ENCODE data around the gene TMF1.

The TMF1 gene, protein sequence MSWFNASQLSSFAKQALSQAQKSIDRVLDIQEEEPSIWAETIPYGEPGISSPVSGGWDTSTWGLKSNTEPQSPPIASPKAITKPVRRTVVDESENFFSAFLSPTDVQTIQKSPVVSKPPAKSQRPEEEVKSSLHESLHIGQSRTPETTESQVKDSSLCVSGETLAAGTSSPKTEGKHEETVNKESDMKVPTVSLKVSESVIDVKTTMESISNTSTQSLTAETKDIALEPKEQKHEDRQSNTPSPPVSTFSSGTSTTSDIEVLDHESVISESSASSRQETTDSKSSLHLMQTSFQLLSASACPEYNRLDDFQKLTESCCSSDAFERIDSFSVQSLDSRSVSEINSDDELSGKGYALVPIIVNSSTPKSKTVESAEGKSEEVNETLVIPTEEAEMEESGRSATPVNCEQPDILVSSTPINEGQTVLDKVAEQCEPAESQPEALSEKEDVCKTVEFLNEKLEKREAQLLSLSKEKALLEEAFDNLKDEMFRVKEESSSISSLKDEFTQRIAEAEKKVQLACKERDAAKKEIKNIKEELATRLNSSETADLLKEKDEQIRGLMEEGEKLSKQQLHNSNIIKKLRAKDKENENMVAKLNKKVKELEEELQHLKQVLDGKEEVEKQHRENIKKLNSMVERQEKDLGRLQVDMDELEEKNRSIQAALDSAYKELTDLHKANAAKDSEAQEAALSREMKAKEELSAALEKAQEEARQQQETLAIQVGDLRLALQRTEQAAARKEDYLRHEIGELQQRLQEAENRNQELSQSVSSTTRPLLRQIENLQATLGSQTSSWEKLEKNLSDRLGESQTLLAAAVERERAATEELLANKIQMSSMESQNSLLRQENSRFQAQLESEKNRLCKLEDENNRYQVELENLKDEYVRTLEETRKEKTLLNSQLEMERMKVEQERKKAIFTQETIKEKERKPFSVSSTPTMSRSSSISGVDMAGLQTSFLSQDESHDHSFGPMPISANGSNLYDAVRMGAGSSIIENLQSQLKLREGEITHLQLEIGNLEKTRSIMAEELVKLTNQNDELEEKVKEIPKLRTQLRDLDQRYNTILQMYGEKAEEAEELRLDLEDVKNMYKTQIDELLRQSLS

DNA sequence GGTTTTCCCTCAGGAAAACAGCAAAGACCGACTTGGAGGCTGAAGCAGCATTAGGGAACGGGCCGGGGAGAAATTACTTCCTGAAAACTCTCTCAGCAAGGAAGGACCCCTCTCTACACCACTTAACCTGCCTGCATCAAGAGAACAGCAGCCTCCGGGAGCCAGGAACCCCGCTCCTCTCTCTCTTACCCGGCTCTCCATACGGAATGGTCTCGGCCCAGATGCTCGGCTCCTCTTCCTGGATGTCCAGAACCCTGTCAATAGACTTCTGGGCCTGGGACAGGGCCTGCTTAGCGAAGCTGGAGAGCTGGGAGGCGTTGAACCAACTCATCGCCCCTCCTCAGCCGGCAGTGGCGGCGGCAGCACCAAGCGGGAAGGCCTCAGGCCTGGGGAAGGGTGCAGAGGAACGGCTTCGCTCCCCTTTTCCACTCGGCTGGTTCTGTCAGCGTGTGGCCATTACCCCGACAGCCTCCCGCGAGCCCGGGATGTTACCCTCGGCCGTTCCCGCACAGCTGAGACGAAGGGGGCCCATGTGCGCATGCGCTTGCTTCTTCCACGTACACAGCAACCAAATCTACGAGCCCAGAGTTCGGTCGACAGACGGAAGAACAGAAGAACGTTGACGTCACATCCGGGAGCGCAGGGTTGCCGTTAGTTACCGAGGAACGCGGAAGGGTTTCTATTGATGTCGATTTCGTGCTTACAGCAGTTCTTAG is at the start of gene TMF1:
TMF1 (minus strand) TSS at position 578 of the 716 bp plus-strand sequence; CDS start at position 331, 247 bp downstream.
- ChIA-PET CTCF (interaction anchor here (0.9 to 1.1 kb wide), 2 partner anchors 69 to 358 kb away, joined by 3 read pairs; no protein-coding TSS in a partner anchor), POLR2A (interaction anchor here (0.7 to 1.5 kb wide), 4 partner anchors 27 to 65 kb away, joined by 4 to 7 read pairs (median 6); partner anchors contain the start of genes ARL6IP5 and EOGT)
- TF ChIP-seq HDGF (IDR thresholded peaks at IDR 0.05; ENCODE audit: borderline replicate concordance) (no peak), ELF4 (IDR thresholded peaks at IDR 0.05) (peak; percentile 33; the same call in 1 of the 2 replicates), TARDBP (IDR thresholded peaks at IDR 0.05) (no peak), LEF1 (IDR thresholded peaks at IDR 0.05; ENCODE audit: borderline replicate concordance) (no peak), FOXK2 (IDR thresholded peaks at IDR 0.05) (peak; percentile 69; the same call in 1 of the 2 replicates)
- DNase-seq (ENCODE audit: extremely low spot score): peak; percentile 97

DNA sequence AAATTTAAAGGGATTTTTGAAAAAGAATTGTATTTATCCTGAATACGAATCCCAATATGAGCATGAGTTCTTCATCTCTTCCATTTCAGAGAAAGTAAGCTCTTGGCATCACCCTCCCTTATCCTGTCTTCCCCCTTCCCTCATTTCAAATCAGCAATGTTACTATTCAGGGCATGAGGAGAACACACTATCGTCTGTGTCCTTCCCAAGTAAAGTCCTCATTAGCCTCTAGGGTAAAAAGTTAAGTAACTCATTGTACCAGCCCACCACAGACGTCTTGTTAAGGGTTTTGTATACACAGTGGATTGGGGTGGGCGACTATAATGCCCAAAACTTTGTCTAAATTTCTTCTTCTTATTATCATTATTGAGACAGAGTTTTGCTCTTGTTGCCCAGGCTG is 47.4 kb upstream of the TMF1 start:
- CTCF ChIA-PET: no interaction called here
- TF ChIP-seq LEF1 (IDR thresholded peaks at IDR 0.05; ENCODE audit: borderline replicate concordance): no peak
- no peak for TF ChIP-seq NFRKB (IDR thresholded peaks at IDR 0.05)
- TF ChIP-seq ARNT (IDR thresholded peaks at IDR 0.05): no peak
- no peak for TF ChIP-seq CTBP1 (IDR thresholded peaks at IDR 0.05; ENCODE audit: borderline replicate concordance)
- no peak for TF ChIP-seq BHLHE40 (IDR thresholded peaks at IDR 0.05; ENCODE audit: borderline replicate concordance)
- no peak for TF ChIP-seq ELF4 (IDR thresholded peaks at IDR 0.05)
- TF ChIP-seq, protein P1, sequence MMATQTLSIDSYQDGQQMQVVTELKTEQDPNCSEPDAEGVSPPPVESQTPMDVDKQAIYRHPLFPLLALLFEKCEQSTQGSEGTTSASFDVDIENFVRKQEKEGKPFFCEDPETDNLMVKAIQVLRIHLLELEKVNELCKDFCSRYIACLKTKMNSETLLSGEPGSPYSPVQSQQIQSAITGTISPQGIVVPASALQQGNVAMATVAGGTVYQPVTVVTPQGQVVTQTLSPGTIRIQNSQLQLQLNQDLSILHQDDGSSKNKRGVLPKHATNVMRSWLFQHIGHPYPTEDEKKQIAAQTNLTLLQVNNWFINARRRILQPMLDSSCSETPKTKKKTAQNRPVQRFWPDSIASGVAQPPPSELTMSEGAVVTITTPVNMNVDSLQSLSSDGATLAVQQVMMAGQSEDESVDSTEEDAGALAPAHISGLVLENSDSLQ (IDR thresholded peaks at IDR 0.05): no peak
- TF ChIP-seq TARDBP (IDR thresholded peaks at IDR 0.05): no peak
- no peak for TF ChIP-seq HDGF (IDR thresholded peaks at IDR 0.05; ENCODE audit: borderline replicate concordance)
- TF ChIP-seq FOXM1 (IDR thresholded peaks at IDR 0.05; ENCODE audit: borderline replicate concordance): no peak
- TF ChIP-seq SUZ12 (IDR thresholded peaks at IDR 0.05): no peak
- no peak for TF ChIP-seq FOXK2 (IDR thresholded peaks at IDR 0.05)
- POLR2A ChIA-PET: interaction anchor here (1.0 kb wide), 1 partner anchor 13 kb away, joined by 3 read pairs; no protein-coding TSS in a partner anchor
- DNase-seq (ENCODE audit: extremely low spot score): no peak

DNA sequence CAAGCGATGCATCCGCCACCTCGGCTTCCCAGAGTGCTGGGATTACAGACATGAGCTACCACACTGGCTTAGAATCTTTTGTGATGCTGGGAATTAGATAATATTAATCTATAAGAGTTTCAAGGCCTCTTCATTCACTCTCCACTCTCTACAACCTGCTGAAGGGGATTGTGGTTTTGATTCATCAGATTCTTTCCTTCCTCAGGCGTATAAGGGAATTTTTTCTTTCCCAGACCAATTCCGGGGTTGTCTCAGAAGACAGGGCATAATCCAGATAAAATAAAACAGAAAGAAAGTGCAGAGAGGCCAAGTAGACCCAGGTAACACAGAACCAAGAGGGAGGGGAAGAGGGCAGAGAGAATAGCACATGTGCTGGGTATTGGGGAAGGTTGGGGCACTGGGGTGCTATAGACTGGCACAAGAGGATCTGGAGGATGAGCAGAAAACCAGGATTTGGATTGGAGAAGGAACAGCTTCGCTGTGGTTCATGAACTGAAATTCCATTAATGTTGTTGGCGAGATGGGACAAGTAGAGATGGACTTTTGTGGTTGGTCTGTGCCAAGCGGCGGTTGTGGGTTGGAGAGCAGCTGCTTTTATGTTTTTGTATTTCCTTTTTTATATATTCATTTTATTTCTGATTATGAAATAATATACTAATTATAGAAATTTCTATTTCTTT is 45.4 kb upstream of the TMF1 start:
- DNase-seq (ENCODE audit: extremely low spot score): no peak
- POLR2A ChIA-PET: no interaction called here
- no peak for TF ChIP-seq TARDBP (IDR thresholded peaks at IDR 0.05)
- TF ChIP-seq, protein P1 (IDR thresholded peaks at IDR 0.05): no peak
- no peak for TF ChIP-seq ARNT (IDR thresholded peaks at IDR 0.05)
- no peak for TF ChIP-seq SUZ12 (IDR thresholded peaks at IDR 0.05)
- no peak for TF ChIP-seq SP1 (IDR thresholded peaks at IDR 0.05)
- no peak for TF ChIP-seq FOXA1 (IDR thresholded peaks at IDR 0.05)
- TF ChIP-seq FOXM1 (IDR thresholded peaks at IDR 0.05; ENCODE audit: borderline replicate concordance): no peak
- no peak for TF ChIP-seq ELF4 (IDR thresholded peaks at IDR 0.05)
- CTCF ChIA-PET: no interaction called here

DNA sequence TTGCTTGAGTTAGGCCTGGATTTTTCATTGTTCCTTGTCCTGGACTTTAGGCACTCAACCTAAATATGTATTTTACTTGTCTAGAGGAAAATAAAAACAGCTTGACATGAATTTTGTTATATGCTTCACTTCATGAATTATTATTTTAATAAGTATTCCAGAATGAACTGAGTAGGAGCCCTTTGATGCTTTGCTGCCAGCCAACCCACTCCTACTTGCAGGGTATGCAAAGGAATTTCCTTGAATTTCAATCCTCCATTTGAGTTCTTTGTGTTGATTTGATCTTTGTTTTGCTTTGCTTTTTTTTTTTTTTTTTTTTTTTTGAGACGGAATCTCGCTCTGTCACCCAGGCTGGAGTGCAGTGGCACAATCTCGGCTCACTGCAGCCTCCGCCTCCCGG is 44.2 kb upstream of the TMF1 start:
- no peak for DNase-seq (ENCODE audit: extremely low spot score)
- TF ChIP-seq SUZ12 (IDR thresholded peaks at IDR 0.05) (no peak), NFRKB (IDR thresholded peaks at IDR 0.05) (no peak), L3MBTL2 (conservative IDR thresholded peaks at IDR 0.05) (no peak), ELF4 (IDR thresholded peaks at IDR 0.05) (no peak), LEF1 (IDR thresholded peaks at IDR 0.05; ENCODE audit: borderline replicate concordance) (no peak), SP1 (IDR thresholded peaks at IDR 0.05) (no peak), FOXK2 (IDR thresholded peaks at IDR 0.05) (no peak), TARDBP (IDR thresholded peaks at IDR 0.05) (no peak), ARNT (IDR thresholded peaks at IDR 0.05) (no peak), FOXM1 (IDR thresholded peaks at IDR 0.05; ENCODE audit: borderline replicate concordance) (no peak), FOXA1 (IDR thresholded peaks at IDR 0.05) (no peak)
- TF ChIP-seq, protein P1 (IDR thresholded peaks at IDR 0.05): no peak
- ChIA-PET CTCF (no interaction called here), POLR2A (no interaction called here)

DNA sequence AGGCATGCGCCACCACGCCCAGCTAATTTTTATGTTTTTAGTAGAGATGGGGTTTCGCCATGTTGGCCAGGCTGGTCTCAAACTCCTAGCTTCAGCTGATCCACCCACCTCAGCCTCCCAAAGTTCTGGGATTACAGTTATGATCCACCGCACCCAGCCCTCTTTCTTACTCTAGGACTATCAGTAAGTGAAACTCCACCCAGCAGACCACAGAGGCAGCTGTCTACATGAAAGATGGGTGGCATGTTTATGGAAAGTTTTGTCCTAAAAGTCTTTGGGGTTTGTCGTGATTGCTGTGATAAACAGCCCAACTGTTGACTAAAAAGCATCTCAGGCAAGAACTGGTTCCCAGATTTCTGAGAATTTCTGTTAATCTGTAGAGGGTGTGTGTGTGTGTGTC is 43.5 kb upstream of the TMF1 start:
- CTCF ChIA-PET: no interaction called here

More for the DNA sequence above, 43.5 kb upstream of the TMF1 start:
- TF ChIP-seq FOXK2 (IDR thresholded peaks at IDR 0.05) (no peak), FOXA1 (IDR thresholded peaks at IDR 0.05) (no peak), HDGF (IDR thresholded peaks at IDR 0.05; ENCODE audit: borderline replicate concordance) (no peak), BHLHE40 (IDR thresholded peaks at IDR 0.05; ENCODE audit: borderline replicate concordance) (no peak), SUZ12 (IDR thresholded peaks at IDR 0.05) (no peak), ELF4 (IDR thresholded peaks at IDR 0.05) (no peak), SP1 (IDR thresholded peaks at IDR 0.05) (no peak), L3MBTL2 (conservative IDR thresholded peaks at IDR 0.05) (no peak), LEF1 (IDR thresholded peaks at IDR 0.05; ENCODE audit: borderline replicate concordance) (no peak), FOXM1 (IDR thresholded peaks at IDR 0.05; ENCODE audit: borderline replicate concordance) (no peak), ARNT (IDR thresholded peaks at IDR 0.05) (no peak), NFRKB (IDR thresholded peaks at IDR 0.05) (no peak), CTBP1 (IDR thresholded peaks at IDR 0.05; ENCODE audit: borderline replicate concordance) (no peak), ZNF384 (IDR thresholded peaks at IDR 0.05) (no peak), TARDBP (IDR thresholded peaks at IDR 0.05) (no peak)
- TF ChIP-seq, protein P1 (IDR thresholded peaks at IDR 0.05): no peak
- no peak for DNase-seq (ENCODE audit: extremely low spot score)
- POLR2A ChIA-PET: no interaction called here

Measured in HEK293T (cell line).